NCI-H2081 (cell line): ENCODE data around the gene ADGRG4.
"Not testable (repeated sequence)": the region's sequence is repeated elsewhere in the genome, so short reads cannot be mapped to it uniquely, and the experiment has no call there.

Experiments used
- DNase-seq, 2 experiments: peaks; one replicate each; lab custom pipeline; 2025; lab: John Stamatoyannopoulos, UW

Gene ADGRG4, protein sequence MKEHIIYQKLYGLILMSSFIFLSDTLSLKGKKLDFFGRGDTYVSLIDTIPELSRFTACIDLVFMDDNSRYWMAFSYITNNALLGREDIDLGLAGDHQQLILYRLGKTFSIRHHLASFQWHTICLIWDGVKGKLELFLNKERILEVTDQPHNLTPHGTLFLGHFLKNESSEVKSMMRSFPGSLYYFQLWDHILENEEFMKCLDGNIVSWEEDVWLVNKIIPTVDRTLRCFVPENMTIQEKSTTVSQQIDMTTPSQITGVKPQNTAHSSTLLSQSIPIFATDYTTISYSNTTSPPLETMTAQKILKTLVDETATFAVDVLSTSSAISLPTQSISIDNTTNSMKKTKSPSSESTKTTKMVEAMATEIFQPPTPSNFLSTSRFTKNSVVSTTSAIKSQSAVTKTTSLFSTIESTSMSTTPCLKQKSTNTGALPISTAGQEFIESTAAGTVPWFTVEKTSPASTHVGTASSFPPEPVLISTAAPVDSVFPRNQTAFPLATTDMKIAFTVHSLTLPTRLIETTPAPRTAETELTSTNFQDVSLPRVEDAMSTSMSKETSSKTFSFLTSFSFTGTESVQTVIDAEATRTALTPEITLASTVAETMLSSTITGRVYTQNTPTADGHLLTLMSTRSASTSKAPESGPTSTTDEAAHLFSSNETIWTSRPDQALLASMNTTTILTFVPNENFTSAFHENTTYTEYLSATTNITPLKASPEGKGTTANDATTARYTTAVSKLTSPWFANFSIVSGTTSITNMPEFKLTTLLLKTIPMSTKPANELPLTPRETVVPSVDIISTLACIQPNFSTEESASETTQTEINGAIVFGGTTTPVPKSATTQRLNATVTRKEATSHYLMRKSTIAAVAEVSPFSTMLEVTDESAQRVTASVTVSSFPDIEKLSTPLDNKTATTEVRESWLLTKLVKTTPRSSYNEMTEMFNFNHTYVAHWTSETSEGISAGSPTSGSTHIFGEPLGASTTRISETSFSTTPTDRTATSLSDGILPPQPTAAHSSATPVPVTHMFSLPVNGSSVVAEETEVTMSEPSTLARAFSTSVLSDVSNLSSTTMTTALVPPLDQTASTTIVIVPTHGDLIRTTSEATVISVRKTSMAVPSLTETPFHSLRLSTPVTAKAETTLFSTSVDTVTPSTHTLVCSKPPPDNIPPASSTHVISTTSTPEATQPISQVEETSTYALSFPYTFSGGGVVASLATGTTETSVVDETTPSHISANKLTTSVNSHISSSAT (N-terminal part only)

DNA sequence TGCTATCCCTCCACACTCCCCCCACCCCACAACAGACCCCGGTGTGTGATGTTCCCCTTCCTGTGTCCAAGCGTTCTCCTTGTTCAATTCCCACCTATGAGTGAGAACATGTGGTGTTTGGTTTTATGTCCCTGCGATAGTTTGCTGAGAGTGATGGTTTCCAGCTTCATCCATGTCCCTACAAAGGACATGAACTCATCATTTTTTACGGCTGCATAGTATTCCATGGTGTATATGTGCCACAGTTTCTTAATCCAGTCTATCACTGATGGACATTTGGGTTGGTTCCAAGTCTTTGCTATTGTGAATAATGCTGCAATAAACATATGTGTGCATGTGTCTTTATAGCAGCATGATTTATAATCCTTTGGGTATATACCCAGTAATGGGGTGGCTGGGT lies at the start of gene ADGRG4:
Gene ADGRG4 (plus strand): TSS at position 243 of the 400 bp plus-strand sequence. CDS start 7,815 bp downstream, outside the sequence.
- DNase-seq, result not testable (repeated sequence)

DNA sequence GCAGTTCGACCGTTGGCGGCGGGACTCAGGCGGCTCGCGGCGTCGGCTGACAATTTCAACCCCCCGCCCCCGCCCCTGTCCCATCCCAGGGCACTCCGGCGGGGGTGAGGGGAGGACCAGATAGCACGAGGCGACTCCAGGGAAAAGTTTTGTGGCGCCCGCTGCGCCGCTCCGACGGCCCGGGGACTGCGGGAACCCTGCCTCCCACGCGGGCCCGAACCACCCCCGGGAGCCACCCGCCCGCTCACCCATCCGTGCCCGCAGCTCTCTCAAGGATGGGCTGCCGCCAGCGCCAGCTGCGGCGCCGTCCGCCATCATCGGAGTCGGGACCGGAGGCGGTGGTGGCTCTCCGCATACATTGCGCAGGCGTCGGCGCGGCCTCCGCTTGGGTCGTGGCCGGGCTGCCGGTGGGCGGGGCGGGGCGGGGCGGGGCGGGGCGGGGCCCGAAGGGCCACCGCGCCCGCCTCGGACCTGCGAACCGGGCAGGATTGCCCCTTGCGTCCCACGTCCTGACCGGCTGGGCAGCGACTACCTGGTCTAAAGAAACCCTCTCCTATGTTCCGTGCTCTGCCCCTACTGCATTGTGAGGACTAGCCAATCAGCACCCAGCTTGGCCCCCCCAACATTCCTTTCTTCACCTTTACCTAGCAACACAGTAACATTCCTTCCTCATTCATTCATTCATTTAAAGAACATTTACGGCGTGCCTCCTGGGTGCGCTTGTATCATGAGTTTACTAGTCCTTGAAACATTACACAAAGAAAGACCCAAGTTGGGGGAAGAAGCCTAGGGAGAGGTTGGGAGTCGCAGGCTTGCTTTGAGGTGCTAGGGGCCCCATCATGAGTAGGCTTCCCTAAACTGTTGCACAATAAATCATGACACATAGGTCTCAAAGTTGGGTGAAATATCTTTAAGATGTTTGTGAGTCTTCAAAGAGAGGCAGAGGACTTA lies 49.4 kb upstream of the ADGRG4 start, which contains the start of gene MAP7D3:
Gene MAP7D3 (minus strand): TSS at position 360 of the 951 bp plus-strand sequence. CDS start 42 bp downstream, at position 318.
- DNase-seq, result peak; percentile 6 to 27

DNA sequence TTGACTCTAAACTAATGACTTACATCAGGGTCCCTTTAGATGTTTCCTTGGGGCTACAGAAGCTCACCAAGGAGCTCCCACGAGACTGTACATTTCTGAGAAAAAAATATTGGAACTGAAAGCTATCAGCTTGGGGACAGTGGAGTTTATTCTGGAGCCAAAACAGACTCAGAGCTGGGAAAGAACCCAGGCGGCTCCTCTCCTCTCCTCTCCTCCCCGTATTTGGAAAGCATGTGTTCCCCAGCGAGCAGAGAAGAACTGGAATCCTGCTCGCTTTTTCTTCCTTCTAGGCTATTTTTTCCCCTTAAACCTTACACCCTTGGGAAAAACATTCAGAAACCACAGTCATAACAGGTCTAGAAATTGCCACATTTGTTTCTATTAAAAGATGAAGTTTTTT lies 45.2 kb upstream of the ADGRG4 start:
- DNase-seq, result no peak

DNA sequence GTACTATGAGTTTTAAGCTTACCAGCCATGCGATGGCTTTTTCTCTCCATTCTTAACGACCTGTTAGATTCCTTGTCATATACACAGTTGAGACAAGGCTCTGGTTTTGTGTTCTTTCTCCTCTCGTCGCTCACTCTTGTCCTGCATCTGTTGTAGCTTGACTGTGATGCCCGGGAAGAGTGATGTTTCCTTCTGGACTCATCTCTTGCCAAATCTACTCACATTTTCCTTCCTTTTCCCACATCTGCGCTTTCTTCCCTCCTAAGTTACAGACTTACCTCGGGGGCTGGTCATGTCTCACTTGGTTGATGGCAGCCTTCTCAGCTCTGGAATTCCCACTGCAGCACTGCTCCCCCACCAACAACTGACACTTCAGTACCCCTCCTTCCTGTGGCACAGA lies 44.7 kb upstream of the ADGRG4 start:
- no peak for DNase-seq

DNA sequence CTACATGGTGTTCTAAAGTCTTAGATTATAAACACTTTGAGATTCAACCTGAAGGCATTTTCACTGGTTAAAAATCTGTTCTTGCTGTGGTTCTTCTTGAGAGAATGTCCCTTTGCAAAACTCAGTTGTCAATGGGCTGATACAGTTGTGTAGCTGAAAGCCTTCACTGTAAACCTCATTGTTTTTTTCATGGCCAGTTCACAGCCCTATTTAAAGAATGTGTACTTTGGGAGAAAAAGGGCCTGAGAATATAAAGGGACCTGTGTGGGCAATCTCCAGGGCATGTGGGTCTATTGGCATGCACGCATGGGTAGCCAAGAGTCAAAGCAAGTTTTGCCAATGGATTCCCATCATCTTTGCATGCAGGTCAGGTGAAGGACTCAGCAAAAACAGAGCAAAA lies 41.8 kb upstream of the ADGRG4 start:
- DNase-seq, result no peak

DNA sequence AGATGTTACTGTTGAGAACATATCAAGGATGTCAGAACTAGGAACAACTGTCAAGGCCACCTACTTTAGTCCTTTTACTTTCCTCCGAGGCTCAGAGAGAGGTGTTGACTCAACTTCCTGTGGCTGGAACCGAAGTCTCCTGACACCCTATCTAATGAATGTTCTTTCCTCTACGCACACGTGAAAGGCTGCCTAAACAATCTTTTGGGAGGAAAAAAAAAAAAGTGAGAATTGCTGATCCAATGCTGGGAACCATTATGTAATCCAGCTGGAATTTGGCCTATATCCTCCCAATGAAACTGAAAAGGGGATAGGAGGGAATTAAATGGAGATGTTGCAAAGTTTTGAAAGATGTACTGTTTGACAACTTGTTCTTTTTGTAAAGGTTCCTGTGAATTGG lies 41.2 kb upstream of the ADGRG4 start:
- no peak for DNase-seq

DNA sequence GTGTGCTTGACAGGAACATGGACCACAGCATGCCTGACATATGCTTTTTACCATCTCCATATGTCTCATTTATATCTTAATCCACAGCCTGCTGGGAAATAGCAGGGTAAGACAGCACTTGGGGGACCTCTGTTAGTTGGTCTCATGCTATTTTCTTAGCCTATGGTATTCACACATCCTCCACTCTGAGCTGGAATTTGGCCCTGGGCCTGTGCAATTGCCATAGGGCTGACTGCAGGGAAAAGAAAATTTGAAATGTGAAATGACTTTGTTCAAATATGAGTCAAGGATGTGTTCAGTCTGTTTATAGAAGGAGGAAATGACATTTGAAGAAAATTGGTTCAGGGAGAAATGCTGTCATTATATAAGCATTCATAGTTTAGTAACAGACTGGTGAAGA lies 40.0 kb upstream of the ADGRG4 start:
- no peak for DNase-seq

DNA sequence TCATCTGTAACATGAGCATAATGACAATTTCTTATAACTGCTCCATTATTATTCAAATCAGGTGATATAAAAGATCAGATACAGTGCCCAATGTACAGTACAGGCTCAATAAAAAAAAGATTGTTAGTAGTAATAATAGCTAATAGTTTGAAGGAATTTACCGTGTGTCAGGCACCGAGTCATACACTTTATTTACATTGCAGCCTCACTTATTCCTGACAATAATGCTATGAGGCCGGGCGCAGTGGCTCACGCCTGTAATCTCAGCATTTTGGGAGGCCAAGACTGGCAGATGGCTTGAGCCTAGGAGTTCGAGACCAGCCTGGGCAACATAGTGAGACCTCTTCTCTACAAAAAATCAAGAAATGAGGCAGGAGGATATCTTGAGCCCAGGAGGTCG lies 39.4 kb upstream of the ADGRG4 start:
- no peak for DNase-seq

DNA sequence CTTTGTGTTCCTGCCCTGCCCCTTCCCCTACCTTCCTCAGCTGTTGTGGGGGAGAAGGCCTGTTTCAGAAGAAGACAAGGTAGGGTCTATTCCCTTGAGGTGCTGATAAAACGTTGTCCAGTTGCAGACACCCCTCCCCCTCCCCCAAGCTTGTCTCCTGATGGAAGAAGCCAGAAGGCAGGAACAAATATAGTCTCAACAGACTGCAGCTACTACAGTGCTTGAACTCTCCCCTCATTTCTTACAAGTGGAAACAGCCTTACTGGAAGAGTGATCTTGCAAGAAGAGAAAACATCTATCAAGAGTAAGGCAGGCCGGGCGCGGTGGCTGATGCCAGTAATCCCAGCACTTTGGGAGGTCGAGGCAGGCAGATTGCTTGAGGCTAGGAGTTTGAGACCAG lies 38.5 kb upstream of the ADGRG4 start:
- no peak for DNase-seq

DNA sequence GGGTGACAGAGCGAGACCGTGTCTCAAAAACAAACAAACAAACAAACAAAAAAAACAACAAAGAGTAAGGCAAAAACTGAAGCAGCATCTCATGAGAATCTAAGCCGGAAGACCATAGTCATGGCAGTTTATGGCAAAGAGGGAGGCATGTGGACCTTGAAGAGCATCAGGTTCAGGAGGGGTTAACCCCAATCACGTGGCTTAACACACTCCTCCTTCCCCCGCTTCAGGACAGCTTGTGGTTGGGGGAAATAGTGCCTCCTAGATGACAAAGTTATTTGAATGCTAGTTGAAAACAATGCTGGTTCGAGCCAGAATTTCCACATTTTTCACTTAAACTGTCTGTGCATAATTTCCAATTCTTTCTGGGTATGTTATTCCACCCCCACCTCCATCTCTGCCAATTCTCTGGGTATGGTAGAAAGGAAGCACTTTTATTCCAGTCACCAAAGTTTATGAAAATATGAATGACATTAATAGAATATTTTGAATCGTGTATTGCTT lies 37.9 kb upstream of the ADGRG4 start:
- DNase-seq, result no peak

DNA sequence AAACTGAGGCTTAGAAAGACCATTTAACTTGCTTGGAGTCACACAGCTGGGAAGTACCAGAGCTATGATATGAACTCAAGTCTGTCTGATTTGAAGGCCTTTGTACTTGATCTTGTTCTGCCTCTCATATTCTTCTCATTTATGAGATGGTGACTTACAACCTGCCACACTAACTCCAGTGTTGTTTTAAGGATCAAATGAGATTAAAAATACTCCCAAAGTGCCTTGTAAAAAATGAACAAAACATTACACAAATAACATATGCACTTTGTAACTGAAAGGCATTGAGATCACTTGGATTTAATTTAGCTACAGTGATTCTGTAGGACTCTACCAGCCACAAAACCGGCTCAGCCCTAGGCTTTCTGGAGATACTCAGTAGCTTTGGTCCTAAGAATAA lies 33.9 kb upstream of the ADGRG4 start:
- no peak for DNase-seq

DNA sequence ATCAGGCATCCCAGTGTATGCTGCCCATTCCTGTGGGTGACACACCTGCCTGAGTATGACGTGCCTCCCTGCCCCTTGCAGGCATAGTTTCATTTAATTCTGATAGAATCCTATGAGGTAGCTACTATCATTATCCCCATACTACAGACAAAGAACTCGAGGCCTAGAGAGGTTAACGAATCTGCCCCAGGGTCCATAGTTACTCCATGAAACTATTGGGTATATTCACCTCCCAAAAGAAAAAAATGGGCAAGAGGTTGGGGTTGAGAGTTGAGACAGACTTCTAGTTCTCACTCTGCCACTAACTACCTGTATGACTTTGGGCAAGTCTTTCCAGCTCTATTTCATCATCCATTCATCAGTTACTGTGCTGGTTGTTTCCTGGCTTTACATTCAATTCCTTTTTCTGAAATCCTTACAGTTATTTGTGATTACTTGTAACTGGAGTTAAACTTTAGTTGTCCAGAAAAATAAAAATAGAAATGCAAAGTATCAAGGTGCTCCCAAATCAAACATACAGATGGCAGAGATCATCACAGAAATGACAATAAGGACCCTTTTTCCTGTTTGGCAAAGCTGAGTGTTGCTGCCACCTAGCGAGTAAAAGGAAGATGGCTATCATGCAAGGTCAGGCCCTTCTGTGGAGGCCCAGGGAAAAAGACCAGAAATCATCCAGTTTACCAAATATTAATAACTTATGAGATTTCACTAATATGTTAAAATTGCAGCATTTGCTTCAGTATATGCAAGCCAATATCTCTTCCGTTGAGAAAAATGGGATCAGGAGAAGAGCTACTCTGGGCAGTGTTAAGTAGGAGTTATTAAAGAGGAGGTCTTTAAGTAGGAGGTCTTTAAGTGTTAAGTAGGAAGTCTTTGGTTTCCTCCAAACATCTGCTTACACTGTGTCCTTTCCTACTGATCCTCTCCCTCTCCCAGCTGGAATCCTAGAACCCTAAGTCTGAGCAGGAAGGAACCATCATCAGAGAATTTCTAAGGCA lies 32.4 kb upstream of the ADGRG4 start:
- peak; percentile 24 to 38 for DNase-seq

DNA sequence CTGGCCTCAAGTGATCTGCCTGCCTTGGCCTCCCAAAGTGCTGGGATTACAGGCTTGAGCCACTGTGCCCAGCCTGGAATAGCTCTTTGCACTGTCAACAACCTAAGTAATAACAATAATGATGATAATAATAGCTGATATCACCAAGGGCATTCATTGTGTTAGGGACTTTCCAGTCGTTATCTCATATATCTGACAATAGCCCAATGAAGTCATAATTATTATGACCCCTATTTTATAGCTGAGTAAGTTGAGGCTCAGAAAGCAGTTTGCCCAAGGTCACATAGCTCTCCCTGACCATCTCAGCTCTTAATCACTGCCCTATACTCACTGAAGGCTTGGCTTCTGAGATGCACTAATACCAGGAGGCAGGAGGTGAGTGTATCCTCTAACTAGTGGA lies 30.8 kb upstream of the ADGRG4 start:
- DNase-seq, result no peak

DNA sequence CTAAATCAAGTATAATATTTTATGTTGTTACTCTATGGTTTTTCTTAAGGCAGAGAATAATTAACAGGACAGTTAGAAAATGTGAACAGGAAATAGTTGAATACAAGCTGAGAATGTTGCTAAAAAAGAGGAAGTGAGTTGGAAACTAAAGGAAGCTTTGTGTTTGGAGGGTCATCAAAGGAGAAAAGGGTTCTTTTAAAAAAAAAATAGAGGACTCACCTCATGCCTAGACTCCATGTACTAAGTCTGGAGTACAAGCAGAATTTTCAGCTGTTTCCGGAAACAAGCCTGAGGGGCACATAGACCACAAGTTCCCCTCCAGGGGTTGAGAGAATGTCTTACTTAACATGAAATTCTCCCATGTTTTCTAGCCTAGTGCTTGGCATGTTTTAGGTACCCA lies 29.5 kb upstream of the ADGRG4 start:
- no peak for DNase-seq

DNA sequence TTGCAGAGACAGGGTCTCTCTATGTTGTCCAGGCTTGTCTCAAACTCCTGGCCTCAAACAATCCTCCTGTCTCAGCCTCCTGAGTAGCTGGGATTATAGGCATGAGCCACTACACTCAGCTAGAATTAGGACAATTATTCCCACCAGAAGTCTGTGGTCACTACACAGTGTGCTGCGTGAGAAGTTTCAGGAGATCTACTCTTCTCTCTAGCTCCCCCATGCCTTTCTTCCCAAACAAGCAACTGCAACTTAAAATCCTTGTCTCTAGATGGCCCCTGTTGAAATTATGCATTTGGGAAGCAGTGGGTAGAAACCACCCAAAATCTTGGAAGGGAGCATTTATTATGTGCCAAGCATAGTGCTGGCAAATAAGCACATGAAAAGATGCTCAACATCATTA lies 28.4 kb upstream of the ADGRG4 start:
- no peak for DNase-seq

DNA sequence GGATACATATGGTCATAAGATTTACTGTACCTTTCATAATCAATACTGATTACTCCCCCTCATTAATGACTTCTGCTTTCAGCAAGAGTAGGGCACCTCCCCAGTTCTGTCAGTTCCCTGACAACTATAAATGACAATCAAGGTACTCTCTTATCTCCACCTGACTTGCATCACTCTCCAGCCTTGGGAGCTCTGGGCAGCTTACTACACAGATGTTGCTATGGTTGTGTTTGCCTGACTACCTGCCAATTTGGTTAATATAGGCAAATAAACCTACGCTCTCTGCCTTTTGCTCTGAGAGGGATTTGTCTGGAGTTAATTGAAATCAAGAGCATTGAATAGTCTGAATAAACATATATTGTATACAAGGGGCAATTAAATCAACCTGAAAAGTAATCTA lies 26.8 kb upstream of the ADGRG4 start:
- peak; percentile 2 to 66 for DNase-seq

DNA sequence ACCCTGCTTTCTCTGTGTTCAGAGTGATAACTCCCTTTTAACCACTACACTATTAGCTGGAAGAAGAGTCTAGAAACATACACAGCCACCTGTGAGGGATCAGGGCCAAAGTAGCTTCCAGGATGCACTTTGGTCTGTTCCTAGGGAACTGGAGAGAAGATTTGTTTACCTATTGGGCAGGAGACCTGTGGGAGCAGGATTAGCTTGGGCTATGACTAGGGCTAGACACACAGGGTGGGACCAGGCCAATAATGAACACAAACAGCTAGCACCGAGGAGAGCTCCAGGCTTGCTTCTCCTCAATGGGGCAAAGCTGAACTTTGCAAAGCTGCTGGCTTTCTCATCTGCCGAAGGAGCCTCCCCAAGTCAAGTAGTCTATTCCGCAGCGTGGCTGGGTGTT lies 25.2 kb upstream of the ADGRG4 start:
- no peak for DNase-seq

DNA sequence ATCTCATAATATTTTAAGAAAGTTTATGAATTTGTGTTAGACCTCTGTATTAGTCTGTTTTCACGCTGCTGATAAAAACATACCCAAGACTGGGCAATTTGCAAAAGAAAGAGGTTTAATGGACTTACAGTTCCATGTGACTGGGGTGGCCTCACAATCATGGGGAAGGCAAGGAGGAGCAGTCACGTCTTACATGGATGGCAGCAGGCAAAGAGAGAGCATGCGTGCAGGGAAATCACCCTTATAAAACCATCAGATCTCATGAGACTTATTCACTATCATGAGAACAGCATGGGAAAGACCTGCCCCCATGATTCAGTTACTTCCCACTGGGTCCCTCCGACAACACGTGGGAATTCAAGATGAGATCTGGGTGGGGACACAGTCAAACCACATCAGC lies 14.4 kb upstream of the ADGRG4 start:
- not testable (repeated sequence) for DNase-seq

DNA sequence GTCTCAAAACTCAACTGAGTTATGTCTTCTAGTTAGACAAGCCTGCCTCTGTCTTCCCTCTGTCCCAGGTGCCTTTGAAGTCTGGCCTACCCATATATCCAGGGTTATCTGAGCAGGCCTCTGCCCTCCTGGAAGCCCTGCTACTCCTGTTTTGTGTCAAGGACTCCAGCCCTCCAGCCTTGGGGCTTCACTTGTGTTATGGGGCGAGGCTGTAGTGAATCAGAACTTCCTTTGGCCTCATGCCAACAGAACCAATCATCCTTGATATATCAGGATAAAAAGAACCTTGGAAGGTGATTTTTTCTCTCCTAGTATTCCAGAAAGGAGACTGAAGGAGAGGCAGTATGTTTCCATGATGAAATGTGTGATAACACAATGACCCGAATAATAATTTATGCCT lies 8.9 kb upstream of the ADGRG4 start:
- DNase-seq, result no peak

DNA sequence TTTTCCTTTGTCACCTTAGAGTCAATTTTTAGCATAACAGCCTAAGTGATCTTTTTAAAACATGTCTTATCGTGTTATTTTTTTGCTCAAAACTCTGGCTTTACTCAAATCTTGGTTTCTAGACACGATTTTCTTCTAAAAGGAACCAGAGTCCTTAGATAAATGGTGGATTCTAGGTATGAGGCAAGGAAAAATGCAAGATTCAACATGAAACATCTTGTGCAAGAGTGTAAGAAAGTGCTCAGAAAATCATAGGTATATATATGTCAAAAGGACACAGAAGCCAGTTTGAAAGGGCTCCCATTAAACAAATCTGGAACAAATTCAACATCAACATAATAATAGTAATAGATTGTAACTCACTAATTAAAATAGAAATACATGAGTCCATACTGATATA lies 8.1 kb upstream of the ADGRG4 start:
- DNase-seq, result no peak
